K562 (cell line): ENCODE data around the gene OLFML2A. TPM values are rescaled to one million over a fixed set of nuclear protein-coding genes. Genes with fewer than 3 reads are reported as not detected.

Source experiments
- AFF4 ChIP-seq: sonication (generic); formaldehyde crosslinking; IDR thresholded peaks from 2 replicates; pipeline ENCODE4 v1.8.0; 2023; ENCODE audit warnings: mild to moderate bottlenecking, missing genetic modification reagents
- CHD1 ChIP-seq: fragments of 200-600 bp; sonication (generic); IDR thresholded peaks from one replicate; pipeline ENCODE4 v1.6.1; 2012; ENCODE audit warnings: mild to moderate bottlenecking, moderate library complexity, low read length, inconsistent platforms
- MITF ChIP-seq: IDR thresholded peaks from 2 replicates; pipeline ENCODE4 v1.6.1; 2014; ENCODE audit warnings: antibody characterized with exemption
- MXD1 ChIP-seq: fragments of 250-450 bp; sonication (Bioruptor Pico); IDR thresholded peaks from 2 replicates; pipeline ENCODE4 v1.8.0; 2021; ENCODE audit warnings: borderline replicate concordance, mild to moderate bottlenecking, moderate library complexity; ENCODE audit not compliant: poor library complexity, severe bottlenecking
- POLR2AphosphoS5 ChIP-seq: IDR thresholded peaks from 2 replicates; pipeline ENCODE4 v1.6.1; 2011; ENCODE audit warnings: mild to moderate bottlenecking, low read depth, low read length, moderate library complexity; ENCODE audit not compliant: control insufficient read depth, insufficient read depth
- PTRF ChIP-seq: fragments of 450-650 bp; IDR thresholded peaks from 2 replicates; pipeline ENCODE4 v1.6.1; 2016; ENCODE audit warnings: mild to moderate bottlenecking, missing genetic modification characterization, missing compliant biosample characterization
- RREB1 ChIP-seq: fragments of 250-450 bp; sonication (Bioruptor Pico); IDR thresholded peaks from 2 replicates; pipeline ENCODE4 v1.4.0; 2020
- SFPQ ChIP-seq: fragments of 200-400 bp; formaldehyde crosslinking; IDR thresholded peaks from 2 replicates; pipeline ENCODE4 v1.6.1; 2017; ENCODE audit warnings: mild to moderate bottlenecking, low read depth, low read length, moderate library complexity
- SP1 ChIP-seq: sonication (generic); formaldehyde crosslinking; IDR thresholded peaks from 2 replicates; pipeline ENCODE4 v1.8.1; 2022; ENCODE audit warnings: mild to moderate bottlenecking, missing genetic modification reagents
- ZNF133 ChIP-seq: fragments of 250-450 bp; sonication (Bioruptor Pico); IDR thresholded peaks from 2 replicates; pipeline ENCODE4 v1.4.0; 2020; ENCODE audit warnings: mild to moderate bottlenecking
- ZNF282 ChIP-seq: sonication (generic); formaldehyde crosslinking; IDR thresholded peaks from 2 replicates; pipeline ENCODE4 v1.8.1; 2023; ENCODE audit warnings: missing genetic modification reagents
- polyA plus RNA-seq, 8 experiments: library from polyadenylated mRNA; depleted of rRNA in 4 of 8; stranded (reverse) in 5 of 8; unstranded in 3 of 8; fragments of >200 nt; fragmentation: Nextera tagmentation in 2 of 8; fragmentation: Illumina TruSeq in 1 of 8; extraction: Ambion mirVana in 2 of 8; extraction: Trizol in 1 of 8; gene quantifications; 2 replicates each; pipeline versions ENCODE4 v1.2.1 to v1.2.3, GENCODE V29; 2011 to 2014; ENCODE audit warnings: inconsistent platforms in 1 of 8, missing spikeins in 1 of 8
- total RNA-seq, 7 experiments: library from RNA; depleted of rRNA in 6 of 7; stranded (reverse); fragments of >200 nt in 6 of 7; fragmentation: Illumina TruSeq in 2 of 7; extraction: Trizol in 2 of 7; gene quantifications; 2 replicates each; pipeline versions ENCODE4 v1.2.1 to v1.2.3, GENCODE V29; 2011 to 2021; ENCODE audit warnings: low replicate concordance in 1 of 7

Gene OLFML2A
- total and polyA plus RNA-seq, 9 of the 15 experiments (the other 6 are each of a cell fraction or from before 2014, with no cell fraction given): 0.16 TPM; not detected in 8

GRCh38 chr9:124860582-124861341, 83.8 kb downstream of the OLFML2A start (continued):
- no peak for TF ChIP-seq RREB1 (CRISPR knock-in tag)
- peak; percentile 83 for TF ChIP-seq CHD1
- TF ChIP-seq MXD1 (CRISPR knock-in tag): peak; percentile 63
- 0 out of 2 replicates have a peak, but pooled peaks have one; percentile 5 for TF ChIP-seq MITF
- TF ChIP-seq SP1 (CRISPR knock-in tag): peak; percentile 42; the same call in 1 of the 2 replicates
- peak; percentile 81; the same call in 1 of the 2 replicates for TF ChIP-seq ZNF282 (CRISPR knock-in tag)
- no peak for TF ChIP-seq PTRF (tag)
- 0 out of 2 replicates have a peak, but pooled peaks have one; percentile 6 for TF ChIP-seq POLR2AphosphoS5
- TF ChIP-seq ZNF133: no peak
- TF ChIP-seq SFPQ: no peak
- peak; percentile 30; the same call in 1 of the 2 replicates for TF ChIP-seq AFF4 (CRISPR knock-in tag)
- TF ChIP-seq, all 486 proteins: peak for 8
